ENCODE measurements around the gene CTLA4.

CTLA4 gene

DNA sequence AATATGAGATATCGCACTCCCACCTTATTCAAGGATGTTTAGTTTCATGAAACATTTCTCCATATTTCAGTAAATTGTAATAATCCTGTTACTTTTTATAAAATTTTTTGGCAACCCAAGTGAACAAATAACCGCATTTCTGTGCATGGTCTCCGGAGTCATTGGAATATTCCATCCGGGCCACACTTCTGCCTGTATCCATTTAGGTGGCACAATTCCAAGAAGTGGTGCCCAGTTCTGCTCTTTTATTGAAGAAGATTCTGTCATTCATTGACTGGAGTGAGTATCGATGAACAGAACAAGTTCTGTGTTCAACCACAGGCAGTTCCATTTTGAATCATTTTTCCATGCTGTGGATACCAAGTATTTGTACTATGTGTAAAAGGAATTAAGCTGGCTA lies 42.4 kb downstream of the CTLA4 start:
- TF ChIP-seq ZFX (IDR thresholded peaks at IDR 0.05; ENCODE audit: borderline replicate concordance) = no peak
- TF ChIP-seq, protein P1, sequence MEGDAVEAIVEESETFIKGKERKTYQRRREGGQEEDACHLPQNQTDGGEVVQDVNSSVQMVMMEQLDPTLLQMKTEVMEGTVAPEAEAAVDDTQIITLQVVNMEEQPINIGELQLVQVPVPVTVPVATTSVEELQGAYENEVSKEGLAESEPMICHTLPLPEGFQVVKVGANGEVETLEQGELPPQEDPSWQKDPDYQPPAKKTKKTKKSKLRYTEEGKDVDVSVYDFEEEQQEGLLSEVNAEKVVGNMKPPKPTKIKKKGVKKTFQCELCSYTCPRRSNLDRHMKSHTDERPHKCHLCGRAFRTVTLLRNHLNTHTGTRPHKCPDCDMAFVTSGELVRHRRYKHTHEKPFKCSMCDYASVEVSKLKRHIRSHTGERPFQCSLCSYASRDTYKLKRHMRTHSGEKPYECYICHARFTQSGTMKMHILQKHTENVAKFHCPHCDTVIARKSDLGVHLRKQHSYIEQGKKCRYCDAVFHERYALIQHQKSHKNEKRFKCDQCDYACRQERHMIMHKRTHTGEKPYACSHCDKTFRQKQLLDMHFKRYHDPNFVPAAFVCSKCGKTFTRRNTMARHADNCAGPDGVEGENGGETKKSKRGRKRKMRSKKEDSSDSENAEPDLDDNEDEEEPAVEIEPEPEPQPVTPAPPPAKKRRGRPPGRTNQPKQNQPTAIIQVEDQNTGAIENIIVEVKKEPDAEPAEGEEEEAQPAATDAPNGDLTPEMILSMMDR (IDR thresholded peaks at IDR 0.05) = peak; percentile 36
- H3K27ac ChIP-seq = no peak overlapping the region

DNA sequence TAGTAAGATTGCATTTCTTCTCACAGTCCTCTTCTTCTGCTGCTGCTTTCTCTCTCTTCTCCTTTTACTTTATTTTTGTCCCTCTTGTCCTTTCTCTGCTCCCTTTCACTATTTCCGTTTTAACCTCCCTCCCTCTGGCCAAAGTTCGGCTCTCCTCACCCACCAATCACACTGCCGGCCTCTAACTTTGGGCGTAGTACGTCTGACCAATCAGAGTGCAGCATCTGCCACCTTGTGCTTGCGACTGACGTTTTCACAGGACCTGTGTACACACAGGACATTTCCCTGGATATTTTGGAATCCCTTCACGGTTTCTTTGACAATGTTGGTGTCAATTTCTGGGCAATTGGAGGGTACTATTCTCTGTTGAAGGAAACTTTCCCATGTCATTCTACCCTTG lies 46.4 kb downstream of the CTLA4 start:
- TF ChIP-seq, protein P1 (IDR thresholded peaks at IDR 0.05) = no peak
- TF ChIP-seq ZFX (IDR thresholded peaks at IDR 0.05; ENCODE audit: borderline replicate concordance) = no peak
- no peak overlapping the region for H3K27ac ChIP-seq

DNA sequence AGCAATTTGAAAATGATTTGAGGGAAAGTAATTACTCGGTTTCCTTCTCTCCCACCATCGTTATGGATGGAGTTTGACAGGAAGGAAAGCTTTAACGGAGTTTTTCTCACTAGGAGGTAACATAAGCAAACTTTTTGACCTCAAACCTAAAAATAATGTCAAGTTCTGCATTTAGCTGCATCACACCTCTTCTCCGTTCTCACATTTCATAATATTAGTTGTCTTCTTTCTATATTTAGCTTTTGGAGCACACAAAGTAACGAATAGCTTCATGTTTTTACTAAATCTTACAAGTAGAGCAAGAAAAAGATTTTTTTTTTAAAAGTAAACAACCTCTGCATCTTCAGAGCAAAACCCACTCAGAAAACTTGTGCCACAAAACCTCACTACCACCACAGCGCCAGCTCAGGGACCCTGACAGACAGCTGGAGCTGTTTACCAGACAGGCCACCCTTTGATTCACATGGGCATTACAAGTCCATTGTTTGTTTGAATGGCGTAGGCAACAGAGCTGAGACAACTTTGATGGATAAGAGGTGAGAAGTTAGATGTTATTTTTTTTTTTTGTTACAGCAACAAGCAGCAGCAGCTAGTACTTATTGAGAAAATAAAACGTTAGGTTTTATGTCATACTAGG lies 47.1 kb downstream of the CTLA4 start:
- no peak for TF ChIP-seq ZFX (IDR thresholded peaks at IDR 0.05; ENCODE audit: borderline replicate concordance)
- TF ChIP-seq, protein P1 (IDR thresholded peaks at IDR 0.05) = no peak
- H3K27ac ChIP-seq = no peak overlapping the region

DNA sequence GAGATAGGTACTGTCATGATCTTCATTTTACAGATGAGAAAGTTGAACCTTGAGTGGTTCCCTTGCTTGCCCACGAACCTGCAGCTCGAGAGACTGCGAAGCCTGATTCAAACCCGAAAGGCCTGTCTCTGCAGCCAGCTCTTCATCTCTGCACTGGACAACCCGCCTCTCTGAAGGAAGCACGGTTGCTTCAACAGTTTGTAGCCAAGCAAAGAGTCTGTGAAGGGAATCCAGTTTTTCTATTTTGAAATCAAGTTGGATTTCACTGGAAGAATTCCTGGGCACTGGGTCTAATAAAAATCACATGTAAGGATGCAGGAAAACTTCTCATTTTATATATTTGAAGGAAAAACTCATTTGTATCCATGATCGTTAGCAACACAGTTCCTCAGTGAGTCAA lies 47.7 kb downstream of the CTLA4 start:
- H3K27ac ChIP-seq = no peak overlapping the region
- TF ChIP-seq, protein P1 (IDR thresholded peaks at IDR 0.05) = no peak
- no peak for TF ChIP-seq ZFX (IDR thresholded peaks at IDR 0.05; ENCODE audit: borderline replicate concordance)

DNA sequence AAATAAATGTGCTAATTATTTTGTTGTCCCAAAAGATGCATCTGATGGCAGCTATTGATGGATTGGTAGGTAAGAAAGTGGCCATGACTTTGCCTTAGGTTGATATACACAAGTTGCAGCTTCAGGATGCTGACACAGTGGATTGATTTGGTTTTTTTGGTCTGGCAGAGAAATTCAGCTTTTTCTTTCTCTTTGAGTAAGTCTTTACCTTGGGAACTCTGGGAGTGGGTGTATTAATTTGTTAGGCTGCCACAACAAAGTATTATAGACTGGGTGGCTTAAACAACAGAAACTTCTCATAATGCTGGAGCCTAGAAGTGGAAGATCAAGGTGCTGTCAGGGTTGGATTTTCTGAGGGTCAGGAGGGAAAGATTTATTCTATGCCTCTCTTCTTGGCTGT lies 49.2 kb downstream of the CTLA4 start:
- H3K27ac ChIP-seq = no peak overlapping the region
- no peak for TF ChIP-seq ZFX (IDR thresholded peaks at IDR 0.05; ENCODE audit: borderline replicate concordance)
- TF ChIP-seq, protein P1 (IDR thresholded peaks at IDR 0.05) = no peak

DNA sequence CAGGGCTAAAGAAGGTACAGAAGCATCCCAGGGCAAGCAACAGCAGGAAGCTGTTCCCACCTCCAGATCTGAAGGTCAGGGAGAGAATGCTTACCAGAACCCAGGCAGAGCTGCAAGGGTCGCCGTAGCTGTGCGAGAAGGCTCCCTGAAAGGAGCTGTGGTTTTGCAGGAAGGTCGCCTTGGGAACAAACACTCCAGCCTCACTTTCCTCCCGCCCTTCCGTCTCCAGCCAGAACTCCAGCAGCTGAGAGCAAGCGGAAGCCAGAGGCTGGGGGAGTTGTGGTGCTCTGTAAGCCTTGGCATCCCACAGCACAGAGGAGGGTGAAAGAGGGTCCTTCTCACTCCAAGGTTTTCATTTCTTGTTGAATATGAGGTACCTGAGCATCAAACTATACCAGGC lies 50.7 kb downstream of the CTLA4 start:
- no peak for TF ChIP-seq ZFX (IDR thresholded peaks at IDR 0.05; ENCODE audit: borderline replicate concordance)
- TF ChIP-seq, protein P1 (IDR thresholded peaks at IDR 0.05) = no peak
- no peak overlapping the region for H3K27ac ChIP-seq

DNA sequence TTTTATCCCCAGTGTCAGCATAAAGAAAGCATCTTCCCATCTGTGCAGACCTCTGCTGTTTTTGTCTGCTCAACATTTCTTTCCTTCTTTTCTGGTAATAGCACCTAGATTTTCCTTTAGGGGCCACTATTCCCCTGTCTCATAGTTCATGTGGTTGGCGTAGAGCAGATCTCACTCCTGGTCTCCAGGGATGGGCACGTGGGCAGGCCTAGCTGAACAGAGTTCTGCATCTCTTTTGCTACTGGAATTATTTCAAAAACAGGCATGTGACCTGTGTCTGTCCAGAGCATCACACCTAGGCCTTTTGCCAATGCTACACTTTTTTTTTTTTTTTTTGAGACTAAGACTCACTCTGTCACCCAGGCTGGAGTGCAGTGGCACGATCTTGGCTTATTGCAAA lies 51.3 kb downstream of the CTLA4 start:
- H3K27ac ChIP-seq = no peak overlapping the region
- TF ChIP-seq ZFX (IDR thresholded peaks at IDR 0.05; ENCODE audit: borderline replicate concordance) = no peak
- TF ChIP-seq, protein P1 (IDR thresholded peaks at IDR 0.05) = no peak
